GM19397 (cell line): ENCODE results near the gene TRNT1.

Experiments used
- ATAC-seq: cut with Tn5 transposase; IDR thresholded peaks from one replicate; pipeline ENCODE4 v1.9.1; 2021; ENCODE audit warnings: mild to moderate bottlenecking, moderate library complexity; ENCODE audit not compliant: unreplicated experiment

The TRNT1 gene

DNA sequence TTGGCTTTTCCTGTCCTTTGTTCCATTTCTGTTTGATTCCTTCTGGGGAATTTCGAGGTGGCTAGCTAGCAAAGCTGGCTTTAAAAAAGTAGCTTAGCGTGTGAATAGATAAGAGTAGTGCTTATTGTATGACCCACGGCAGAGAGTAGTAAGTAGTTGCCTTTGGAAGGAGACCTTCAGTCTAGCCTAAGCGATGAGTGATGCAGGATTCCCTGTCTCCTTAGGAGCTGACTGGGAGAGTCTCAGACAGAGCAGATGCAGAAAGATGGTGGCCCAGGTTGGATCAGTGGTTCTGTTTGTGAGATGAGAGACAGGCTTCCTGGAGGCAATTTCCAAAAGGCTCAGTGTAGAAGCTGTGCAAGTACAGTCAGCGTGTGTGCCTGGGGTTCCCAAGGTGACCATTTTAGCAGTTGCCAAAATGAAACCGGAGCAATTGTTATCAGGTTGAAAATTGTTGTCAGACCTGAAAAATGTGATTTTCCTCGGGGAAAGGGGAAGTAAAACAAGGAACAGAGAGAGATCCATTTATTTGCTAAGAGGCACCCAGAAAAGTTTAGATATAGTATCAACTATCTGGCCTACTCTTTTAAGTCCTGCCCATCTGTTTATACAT lies 15.9 kb upstream of the TRNT1 start:
- no peak for ATAC-seq

DNA sequence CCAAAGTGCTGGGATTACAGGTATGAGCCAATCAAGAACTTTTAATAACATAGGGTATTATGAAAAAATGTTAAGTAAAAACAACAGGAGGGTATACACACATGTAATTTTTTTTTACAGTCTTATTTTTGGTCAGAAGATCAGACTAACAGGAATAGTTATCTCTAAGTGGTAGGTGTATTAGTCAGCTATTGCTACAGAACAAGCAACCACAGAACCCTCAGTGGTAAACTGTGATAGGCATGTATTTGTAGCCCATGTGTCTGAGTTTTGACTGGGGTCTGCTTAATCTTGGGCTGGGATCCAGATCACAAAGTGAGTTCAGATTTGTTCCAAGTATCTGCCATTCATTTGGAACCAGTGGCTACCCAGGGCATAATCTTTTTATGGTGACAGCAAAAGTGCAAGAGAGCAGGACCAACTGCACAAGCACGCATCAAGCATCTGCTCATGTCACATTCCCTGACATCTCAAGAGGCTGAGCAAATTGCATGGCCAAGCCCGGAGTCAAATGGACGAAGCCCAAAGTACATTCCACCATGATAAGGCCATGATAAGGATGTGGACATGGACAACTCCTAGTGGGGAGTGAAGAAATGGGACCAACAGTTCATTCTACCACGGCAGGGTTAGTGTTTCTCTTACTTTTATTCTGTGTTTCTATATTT lies 13.6 kb upstream of the TRNT1 start:
- no peak for ATAC-seq

DNA sequence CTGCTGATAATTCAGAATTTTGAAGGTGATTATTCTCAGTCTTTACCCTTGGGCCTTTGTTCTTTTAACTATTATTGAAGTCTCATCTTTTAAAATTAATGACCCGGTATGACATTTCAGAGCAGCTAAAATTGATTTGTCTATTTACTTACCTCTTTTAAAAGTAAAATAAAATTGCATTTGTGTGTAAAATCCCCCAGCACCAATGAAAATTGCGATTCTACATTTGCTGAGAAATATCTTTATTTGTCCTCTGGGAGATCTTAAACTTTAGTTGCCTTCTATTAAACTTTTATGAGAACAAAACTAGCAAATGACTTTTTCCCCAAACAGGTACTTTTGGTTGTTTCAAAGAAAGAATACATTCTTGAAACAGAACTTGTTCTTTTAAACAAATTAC lies 9.1 kb upstream of the TRNT1 start:
- no peak for ATAC-seq

DNA sequence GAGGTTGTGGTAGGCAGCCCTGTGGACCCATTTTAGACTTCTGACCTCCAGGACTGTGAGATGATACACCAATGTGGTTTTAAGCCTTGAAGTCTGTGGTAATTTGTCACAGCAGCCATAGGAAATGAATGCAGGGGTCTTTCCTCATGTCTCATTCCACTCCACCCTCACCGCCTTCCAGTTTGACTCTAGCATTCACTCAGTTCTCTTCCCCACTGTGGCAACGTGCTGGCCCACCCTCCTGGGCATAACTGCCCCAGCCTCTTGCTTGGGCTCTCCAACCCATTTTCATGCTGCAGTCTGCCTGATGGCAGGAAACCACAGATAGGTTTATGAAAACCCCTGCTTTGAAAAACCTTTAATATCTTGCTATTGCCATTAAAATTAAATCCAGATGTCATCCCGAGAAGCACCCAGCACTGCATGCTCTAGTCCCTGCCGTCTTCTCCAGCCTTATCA lies 7.3 kb upstream of the TRNT1 start:
- ATAC-seq: no peak

DNA sequence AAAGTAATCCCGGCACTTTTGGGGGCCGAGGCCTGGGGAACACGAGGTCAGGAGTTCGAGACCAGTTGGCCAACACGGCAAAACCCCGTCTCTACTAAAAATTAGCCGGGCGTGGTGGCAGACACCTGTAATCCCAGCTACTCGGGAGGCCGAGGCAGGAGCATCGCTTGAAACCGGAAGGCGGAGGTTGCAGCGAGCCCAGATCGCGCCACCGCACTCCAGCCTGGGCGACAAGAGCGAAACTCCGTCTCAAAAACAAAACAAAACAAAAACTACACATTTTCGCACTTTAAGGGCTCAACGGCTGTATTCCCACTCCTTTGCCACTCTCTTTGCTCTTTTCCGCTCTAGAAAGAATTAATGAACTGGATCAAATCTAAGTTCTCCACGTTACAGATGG lies 763 bp upstream of the TRNT1 start:
- ATAC-seq: no peak

DNA sequence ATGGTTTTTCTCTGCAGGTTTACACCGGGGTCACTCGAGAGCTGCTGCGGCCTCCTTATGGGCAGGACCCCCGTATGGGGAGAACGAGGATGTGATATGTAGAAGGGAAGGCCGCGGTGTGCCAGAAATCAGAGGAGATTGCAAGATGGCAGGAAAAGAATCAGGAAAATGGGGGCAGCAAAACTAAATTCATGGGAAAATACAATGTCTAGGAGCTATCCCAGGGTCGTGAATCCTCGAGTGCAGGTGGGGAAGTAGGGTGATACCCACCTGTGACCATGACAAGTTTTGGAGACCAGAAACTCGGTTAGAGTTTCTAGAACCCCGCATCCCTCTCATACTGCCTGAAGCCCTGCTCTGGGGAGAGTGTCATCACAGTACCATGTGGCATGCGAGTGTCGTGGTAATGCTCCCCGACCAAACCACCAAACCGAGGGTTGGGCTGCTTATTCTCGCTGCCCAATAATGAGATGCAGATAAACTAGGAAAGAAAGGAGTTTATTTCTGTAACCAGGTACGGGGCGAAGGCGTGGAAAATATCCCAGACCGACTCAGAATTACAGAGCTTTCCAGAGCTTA lies 781 bp downstream of the TRNT1 start:
- no peak for ATAC-seq

DNA sequence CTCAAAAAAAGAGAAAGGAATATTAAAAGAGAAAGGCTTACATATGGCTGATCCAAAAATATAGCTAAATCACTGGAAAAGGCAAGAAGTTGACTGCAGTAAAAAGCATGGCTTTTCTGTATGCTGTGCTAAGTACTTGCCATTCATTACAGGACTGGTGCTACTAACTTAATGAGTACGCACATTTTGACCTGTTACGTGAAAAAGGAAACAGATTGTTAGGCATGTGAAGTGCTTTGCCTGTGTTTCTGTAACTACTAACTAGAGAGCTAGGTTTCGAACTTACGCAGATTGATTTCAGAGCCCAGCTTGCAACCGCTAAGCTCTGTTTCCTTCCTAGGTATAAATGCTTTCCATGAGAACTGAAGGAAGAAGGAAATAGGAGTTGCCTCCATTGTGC lies 2.8 kb downstream of the TRNT1 start:
- no peak for ATAC-seq

DNA sequence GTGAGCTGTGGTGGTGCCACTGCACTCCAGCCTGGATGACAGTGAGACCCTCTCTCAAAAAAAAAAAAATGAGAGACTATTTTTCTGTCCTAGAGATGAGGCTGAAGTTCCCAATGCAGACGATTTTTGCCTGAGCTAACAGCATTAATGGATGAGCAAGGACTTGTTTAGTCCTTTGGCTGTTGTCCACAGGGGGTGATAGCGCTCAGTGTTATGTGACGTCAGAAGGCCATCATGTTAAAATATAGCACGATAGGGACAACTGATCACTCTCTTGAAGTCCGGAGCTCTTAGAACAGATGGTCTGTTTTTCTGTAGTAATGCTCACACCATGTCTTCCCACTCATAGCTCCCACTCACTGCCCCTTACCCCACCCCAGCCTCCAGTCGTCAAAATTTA lies 6.8 kb downstream of the TRNT1 start:
- ATAC-seq: no peak

DNA sequence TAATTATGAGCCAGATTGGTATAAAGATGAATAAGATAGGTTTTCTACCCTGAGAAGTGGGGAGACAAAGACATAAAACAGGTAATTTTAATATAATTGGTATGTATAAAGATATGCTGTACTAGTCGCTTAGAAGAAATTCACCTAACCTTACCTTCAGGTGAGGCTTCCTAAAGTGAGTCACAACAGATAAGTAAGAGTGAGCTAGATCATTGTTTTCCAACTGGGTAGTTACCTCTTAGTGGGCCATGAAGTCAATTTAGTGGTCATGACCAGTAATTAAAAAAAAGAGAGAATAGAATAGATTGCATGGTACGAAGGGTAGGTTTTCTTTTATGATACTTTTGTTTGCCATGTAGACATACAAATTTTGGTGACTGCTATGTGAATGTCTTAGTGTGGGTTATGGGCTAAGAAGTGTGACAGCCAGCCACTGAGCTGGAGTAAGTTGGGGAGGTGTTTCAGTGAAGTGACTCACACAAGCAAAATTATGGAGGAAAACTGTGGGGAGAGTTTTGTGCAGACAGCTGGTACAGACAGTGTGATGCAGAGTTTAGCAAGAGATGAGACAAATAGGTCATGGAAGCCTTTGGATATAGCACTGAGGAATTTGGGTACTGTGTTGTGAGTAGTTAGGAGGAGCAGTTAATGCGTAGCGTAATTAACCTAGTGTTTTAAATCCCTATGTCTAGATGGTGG lies 8.2 kb downstream of the TRNT1 start:
- ATAC-seq: no peak

DNA sequence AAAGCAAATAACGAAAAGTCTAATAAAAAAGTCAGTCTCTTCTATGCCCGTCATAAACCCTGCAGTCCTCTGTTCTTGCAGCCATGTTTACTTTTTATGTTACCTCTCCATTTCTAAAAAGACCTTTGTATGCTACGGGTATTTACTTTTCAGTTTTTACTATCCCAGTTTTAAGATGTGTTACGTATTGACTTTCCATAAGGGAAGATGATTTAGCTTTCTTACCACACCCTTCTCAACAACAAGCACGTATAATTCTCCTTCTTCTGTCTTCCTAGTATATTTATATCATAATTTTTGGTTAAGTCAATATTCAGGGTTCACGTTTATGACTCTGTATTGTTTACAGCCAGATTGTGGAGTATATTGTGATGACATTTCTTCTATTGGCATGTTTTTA lies 10.8 kb downstream of the TRNT1 start:
- no peak for ATAC-seq

DNA sequence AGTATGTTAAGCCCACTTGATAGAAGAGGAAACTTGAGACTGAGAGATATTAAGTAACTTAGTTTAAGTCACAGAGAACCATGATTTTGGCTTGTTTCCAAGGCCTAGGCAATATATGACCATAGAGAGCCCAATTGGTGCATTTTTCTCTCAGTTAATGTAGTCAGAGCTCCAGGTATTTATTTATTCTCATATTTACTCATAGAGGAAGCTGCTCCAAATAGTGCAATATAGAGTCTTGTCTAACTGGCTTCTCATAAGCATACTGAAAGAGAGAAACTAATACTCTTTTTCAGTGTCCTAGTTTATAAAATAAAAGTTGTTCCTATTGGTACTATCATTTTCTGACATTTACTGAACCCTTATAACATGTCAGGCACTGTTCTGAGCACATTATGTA lies 15.2 kb downstream of the TRNT1 start:
- no peak for ATAC-seq

DNA sequence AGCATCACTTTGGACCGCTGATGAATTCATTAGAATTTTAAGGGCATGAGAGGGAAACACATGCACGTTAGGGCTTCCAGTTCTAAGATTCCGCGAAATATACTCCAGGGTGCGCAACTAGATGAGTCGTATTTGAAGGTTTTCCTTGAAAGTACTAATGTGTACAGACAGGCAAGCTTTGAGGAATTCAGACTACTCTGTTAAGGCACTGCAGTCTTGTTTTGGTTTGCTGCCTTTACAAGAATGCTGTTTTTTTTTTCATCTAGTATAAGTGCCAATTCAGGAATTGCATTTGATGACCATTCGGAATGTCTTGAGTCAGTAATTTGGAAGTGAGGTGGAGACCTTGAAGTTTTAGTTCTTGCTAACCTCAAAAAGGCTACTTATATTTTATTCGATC lies 19.1 kb downstream of the TRNT1 start:
- no peak for ATAC-seq

DNA sequence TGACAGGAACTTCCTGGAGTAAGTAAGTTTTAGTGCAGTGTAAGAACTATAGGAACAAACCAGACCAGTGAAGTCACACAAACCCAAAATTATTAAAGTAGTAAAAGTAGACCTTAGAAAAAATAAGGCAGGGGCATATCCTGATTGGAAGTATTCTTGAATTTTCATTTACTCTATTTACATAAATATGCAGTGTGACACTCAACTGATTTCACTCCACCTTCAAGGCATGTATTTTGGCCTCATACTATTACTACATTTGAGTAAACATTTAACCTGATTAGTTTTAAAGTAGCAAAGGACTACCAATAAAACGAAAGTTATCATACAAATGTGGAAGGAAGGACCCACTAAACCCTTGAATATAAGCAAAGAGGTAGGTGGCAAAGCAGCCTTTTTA lies 22.8 kb downstream of the TRNT1 start:
- ATAC-seq: no peak

DNA sequence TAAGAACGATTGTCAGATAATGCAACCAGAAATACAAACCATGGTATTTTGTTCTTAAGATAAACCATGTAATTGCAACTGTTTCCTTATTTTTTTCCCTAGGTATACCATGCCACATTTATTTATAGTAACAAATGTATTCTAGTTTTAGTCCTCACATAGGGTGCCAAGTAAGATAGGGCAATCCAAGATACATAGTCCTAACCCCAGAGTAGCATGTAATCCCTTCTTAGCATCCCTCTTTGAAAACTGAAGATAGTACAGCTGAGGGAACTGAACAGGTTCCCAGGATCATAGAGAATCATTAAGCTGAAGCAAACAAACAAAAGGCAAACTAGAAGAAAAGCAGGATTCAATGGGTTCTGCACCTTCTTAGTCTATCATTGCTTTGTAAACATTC lies 24.8 kb downstream of the TRNT1 start:
- no peak for ATAC-seq

DNA sequence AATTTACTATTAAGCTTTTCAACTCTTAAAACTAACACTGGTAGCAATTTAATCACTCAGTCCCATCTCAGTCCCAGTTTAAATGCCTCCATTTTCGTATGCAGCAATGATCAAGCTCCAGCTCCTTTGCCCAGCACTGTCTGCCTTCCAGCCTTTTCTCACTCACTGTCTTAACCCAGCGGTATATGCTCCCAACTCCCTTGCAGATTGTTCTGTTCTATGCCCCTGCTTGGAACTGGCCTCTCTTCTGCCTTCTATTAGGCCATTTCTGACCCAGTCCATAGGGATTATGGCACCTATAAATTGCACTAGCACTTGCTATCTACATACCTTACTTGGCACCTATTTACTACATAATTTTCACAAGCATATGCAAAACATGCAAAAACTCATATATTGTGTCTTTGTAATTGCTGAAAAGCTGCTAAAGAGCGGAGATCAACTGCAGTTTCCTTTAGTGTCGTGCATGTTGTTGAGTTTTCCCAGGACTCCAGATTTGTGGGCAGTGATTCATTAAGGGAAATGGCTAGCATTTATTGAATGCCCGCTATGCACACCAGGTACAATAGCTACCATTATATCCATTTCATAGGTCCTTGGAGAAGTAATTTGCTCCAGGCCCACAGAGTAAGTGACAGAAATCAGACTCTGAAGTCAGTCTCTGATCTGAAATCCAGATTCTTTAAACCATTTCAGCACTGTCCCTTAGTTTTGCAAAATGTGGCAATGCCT lies 28.3 kb downstream of the TRNT1 start:
- no peak for ATAC-seq

DNA sequence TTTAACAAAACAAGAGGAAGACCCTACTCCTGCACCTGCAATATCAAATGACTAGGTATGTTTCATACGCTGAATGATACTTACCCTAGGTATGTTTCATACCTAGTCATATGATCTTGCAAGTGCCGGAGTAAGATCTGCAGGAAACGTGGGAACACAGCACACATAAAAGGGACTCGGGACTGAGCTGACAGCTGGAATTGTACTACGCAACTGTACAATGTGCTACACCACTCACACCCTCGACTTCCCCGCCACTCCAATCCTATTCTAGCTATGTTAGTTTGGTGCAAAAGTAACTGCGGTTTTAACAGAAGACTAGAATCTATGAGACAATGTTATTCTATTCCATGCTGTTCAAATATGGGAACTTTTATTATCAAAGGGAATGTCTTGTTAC lies 30.7 kb downstream of the TRNT1 start:
- ATAC-seq: no peak

DNA sequence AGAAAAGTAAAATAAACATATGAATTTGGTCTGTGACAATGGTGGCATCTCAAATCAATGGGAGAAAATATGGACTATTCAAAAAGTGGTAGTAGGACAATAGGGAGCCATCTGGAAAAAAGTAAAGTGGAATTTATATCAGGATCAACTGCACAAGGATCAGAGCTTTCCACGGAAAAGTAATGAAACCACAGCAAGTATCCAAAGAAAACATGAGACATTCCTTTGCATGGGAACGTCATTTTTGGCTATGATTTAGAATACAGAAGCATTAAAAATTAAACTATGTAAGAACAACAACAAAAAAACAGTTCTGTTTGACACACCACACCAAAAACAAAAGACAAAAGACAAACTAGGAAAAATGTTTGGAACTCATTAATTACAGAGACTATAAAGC lies 34.1 kb downstream of the TRNT1 start:
- ATAC-seq: no peak

DNA sequence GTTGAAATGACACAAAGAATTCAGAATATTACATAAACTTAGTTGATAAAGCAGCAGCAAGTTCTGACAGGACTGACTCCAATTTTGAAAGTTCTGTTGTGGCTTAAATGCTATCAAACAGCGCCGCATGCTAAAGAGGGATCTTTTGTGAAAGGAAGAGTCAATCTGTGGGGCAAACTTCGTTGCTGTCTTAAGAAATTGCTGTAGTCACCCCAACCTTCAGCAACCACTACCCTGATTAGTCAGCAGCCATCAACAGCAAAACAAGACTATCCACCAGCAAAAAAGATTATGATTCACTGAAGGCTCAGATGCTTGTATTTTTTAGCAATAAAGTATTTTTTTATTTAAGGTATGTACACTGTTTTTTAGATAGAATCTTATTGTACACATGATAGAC lies 38.5 kb downstream of the TRNT1 start:
- ATAC-seq: no peak

DNA sequence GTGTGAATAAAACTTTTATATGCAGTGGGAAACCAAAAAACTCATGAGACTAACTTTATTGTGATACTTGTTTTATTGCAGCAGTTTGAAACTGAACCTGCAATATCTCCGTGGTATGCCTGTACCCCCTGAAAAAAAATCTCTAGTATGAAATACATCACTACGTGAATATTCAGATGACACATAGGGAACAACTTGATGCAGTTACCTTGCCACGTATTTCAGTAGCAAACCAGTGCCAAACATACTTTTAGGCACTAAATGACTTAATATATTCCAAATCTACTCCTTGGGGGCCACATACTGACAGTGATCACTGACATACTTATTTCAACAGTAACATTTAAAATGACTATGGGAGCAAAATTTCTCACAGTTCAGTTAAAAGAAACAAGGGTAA lies 38.9 kb downstream of the TRNT1 start:
- no peak for ATAC-seq

DNA sequence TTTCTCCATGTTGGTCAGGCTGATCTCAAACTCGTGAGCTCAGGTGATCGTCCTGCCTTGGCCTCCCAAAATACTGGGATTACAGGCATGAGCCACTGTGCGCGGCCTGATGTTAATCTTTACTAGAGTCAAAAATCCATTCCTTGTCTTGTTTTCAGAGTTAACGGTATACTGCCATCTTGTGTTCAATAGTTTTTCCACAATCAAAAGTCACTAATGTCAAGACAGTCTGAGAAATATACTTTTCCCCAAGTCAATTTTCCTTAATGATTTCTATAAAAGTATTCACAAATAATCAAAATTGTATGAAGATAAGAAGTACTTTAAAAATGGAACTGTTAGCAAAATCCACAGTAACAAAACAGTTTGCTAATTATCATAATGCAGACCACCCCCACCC lies 44.3 kb downstream of the TRNT1 start:
- no peak for ATAC-seq

DNA sequence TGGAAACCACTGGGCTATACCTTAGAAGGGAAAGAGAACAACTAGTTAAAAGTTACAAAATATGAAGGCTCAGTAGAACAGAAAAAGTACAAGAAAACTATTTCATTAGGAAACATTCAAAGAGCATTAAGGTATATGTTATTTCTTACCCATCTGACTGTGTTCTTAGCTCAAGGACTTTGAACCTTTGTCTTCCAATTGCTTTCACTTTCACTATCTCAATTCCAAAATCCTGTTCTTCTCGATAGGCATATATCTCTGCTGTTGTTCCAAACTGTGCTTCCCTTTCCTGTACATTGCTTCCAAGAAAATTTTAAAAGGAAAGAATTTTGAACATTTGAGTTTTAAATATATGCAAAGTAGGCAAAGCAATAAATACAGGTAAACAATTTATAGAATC lies 45.9 kb downstream of the TRNT1 start:
- no peak for ATAC-seq
